Psoas muscle (tissue), 8 donors: ENCODE data around the gene SLIT3. TPM values are rescaled to one million over a fixed set of nuclear protein-coding genes. Genes with fewer than 3 reads are reported as not detected.

Experiments
- ATAC-seq, 4 donors: fragments of 200-7000 bp; cut with Tn5 transposase; one replicate each; pipeline ENCODE4 v1.9.1; 2020; ENCODE audit warnings: moderate library complexity in 3 of 4, mild to moderate bottlenecking in 2 of 4
- DNase-seq, 2 donors: peaks; one replicate each; pipeline ENCODE4 v3.0.0-alpha.2; 2020
- H3K27ac ChIP-seq: fragments of 200-600 bp; one replicate; pipeline ENCODE4 v1.8.0; 2022
- H3K27me3 ChIP-seq, 3 donors: fragments of 200-600 bp in 1 of 3; one replicate each; pipeline versions ENCODE4 v1.6.1 to v1.8.0; 2013 to 2022; ENCODE audit warnings: low read length in 2 of 3, mild to moderate bottlenecking in 2 of 3, moderate library complexity in 1 of 3; ENCODE audit not compliant: insufficient read depth in 3 of 3
- H3K36me3 ChIP-seq, 2 donors: fragments of 200-600 bp in 1 of 2; one replicate each; pipeline versions ENCODE4 v1.6.1 to v1.8.0; 2013 to 2022; ENCODE audit warnings: low read depth in 1 of 2, mild to moderate bottlenecking in 1 of 2, moderate library complexity in 1 of 2; ENCODE audit not compliant: insufficient read depth in 1 of 2
- H3K4me1 ChIP-seq: fragments of 200-600 bp; one replicate; pipeline ENCODE4 v1.8.0; 2022
- H3K4me3 ChIP-seq: fragments of 200-600 bp; one replicate; pipeline ENCODE4 v1.8.0; 2022; ENCODE audit warnings: mild to moderate bottlenecking
- H3K9me3 ChIP-seq: fragments of 200-600 bp; one replicate; pipeline ENCODE4 v1.8.0; 2022
- CTCF ChIP-seq: fragments of 200-600 bp; IDR thresholded peaks from one replicate; pipeline ENCODE4 v1.8.0; 2022; ENCODE audit warnings: antibody characterized with exemption
- WGBS, 3 donors: extraction: QIAGEN DNeasy Blood & Tissue Kit; methylation state at CpG; one replicate each; pipeline versions ENCODE4 v1.1.6 to v1.1.7; 2013; 5-methylcytosine and 5-hydroxymethylcytosine counted together
- intact Hi-C, 2 donors: fragments of 100-400 bp; cut with DNase I; formaldehyde crosslinking; loops; one replicate each; pipeline versions ENCODE4 v1.11.0 to v1.14.2; 2022
- polyA plus RNA-seq, 3 donors: library from polyadenylated mRNA; stranded (reverse); fragments of 200-250 nt; gene quantifications; one replicate each; pipeline ENCODE4 v1.2.3, GENCODE V29; 2013
- total RNA-seq, 4 donors: library from RNA; stranded (reverse); fragmentation: NEBNext Ultra II Directional in 2 of 4; extraction: Animal tissue kit (Norgen Biotek cat#: 25700) in 2 of 4; gene quantifications; one replicate each; pipeline versions ENCODE4 v1.2.1 to v1.2.4, GENCODE V29; 2021 to 2023
- donor health status: healthy with polysubstance abuse.
- donor health status: DM: no; HTN: no; CAD: no; lungs with moderate emphysema.
- donor health status: Bipolar disorder and iron deficiency.
- donor health status: healthy.
- donor health status: DM: yes; HTN: yes; CAD: no.
- donor health status: DM: no; HTN: no; CAD: no.
- donor health status: DM: no; HTN: no; CAD: no.
- donor health status: DM: yes; HTN: yes; CAD: no.

Gene SLIT3
- total and polyA plus RNA-seq, 7 donors, result 0.81 to 5.9 (median 2.1) TPM

DNA sequence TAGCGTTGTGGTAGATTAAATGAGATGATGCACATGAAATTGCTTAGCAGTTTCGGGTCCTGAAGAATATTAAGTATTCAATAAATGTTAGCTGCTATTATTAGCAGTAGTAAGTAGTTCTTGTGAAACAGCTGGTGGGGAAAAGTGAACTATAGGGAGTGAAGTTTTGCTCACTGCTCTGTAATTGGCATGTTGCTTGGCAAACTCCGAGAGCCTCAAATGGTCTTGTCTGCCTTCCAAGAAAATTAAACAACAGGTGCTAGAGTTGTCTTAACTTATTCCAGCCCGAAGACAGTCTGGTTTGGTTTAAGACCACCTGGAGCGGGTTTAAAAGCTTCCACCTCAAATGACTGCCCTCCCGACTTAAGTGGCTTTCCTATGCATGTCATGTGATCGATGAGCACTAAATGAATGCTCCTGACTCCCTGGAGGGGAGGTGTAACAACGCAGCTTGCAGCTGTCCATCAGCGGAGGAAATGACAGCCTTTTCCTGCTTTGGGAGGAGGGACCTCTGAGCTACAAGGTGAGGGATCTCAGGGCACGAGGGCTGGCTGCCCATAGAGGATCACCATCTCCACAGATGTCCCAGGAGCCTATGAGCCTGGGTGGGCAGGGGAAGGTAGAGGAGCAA, 518.9 kb downstream of the SLIT3 start:
- TF ChIP-seq CTCF, result no peak

DNA sequence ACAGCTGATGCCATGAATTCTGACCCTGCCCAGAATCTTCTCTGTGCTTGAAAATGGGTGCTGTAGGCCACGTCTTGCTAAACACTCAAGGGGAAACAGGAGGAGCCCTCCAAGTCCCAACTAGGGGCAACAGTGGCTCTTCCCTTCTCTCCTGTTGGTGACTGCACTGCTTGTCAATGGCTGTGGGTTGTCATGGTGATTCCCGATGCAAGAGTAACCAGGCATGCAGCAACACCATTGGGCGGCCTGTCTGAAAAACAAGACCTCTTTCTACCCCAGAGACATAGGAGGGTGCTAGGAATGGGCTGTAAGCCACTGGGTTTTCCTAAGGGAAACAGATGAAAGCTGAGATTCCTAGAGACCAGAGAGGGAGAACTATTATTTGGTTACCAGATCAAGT, 520.1 kb downstream of the SLIT3 start:
- H3K27ac ChIP-seq, result no peak overlapping the region
- WGBS, 3 donors, result 85 to 93% (median 89%) methylated on average over 3 of the region's 3 CpGs
- H3K9me3 ChIP-seq, result no peaks in the 10 kb centered on the region
- ATAC-seq (no peak), DNase-seq (no peak)
- intact Hi-C loops, result no loop called here
- TF ChIP-seq CTCF, result no peak
- peaks cover 0 to 3% (median 0%) of the 10 kb centered on the region in 3 donors for H3K27me3 ChIP-seq
- no peaks in the 10 kb centered on the region for H3K4me1 ChIP-seq
- H3K4me3 ChIP-seq, result no peak overlapping the region
- no peaks in the 10 kb centered on the region for H3K36me3 ChIP-seq

More for the DNA sequence above, 518.9 kb downstream of the SLIT3 start:
- Histone ChIP-seq H3K9me3 (no peaks in the 10 kb centered on the region), H3K4me1 (no peaks in the 10 kb centered on the region), H3K27ac (no peak overlapping the region), H3K36me3 (no peaks in the 10 kb centered on the region), H3K4me3 (no peak overlapping the region), H3K27me3 (peaks cover 0 to 3% (median 0%) of the 10 kb centered on the region in 3 donors)
- ATAC-seq (no peak), DNase-seq (no peak)
- 20 to 28% (median 27%) methylated on average over 10 of the region's 10 CpGs for WGBS, 3 donors
- intact Hi-C loops, result no loop called here

DNA sequence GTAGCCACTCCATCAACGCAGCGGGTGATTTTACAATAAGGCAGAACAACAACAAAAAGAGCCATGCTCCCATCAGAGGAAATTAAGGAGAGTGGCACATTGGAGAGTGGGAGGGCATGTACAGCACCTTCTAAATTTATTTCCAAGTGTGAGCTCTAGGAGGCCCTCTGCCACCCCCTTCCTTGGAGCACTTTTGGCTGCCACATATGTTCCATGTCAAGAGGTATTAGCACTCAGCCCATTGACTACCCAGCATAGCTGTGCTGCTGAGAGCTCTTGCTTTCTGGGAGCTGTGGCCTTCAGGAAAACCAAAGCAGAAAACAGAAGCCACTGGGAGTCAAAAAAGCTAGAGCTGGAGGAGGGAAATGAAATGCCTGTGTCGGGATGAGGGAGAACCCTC, 521.6 kb downstream of the SLIT3 start:
- no peak for ATAC-seq
- WGBS, 3 donors, result 81 to 93% (median 92%) methylated on average over 3 of the region's 3 CpGs
- H3K36me3 ChIP-seq, result no peaks in the 10 kb centered on the region

DNA sequence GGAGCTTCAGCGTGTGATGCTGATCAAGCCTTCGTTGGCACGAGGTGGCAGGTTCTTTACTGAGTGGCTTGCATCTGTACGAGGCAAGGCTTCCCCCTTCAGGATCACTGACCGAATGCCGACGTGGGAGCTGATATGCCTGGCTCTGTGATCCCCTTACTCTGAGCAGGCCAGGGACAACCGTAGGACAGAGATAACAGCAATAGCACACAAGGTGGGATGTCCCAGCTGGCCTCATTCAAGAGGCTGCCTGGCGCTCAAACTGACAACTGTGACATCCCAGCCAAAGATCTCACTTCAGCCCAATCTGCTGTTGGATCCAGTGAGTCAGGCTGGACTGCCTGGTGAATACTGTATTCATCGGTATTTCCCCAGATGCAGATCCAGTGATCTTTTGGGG, 522.4 kb downstream of the SLIT3 start:
- H3K4me3 ChIP-seq, result no peak overlapping the region
- H3K27ac ChIP-seq, result no peak overlapping the region
- intact Hi-C loops, result no loop called here
- DNase-seq (no peak), ATAC-seq (no peak)
- peaks cover 0 to 3% (median 0%) of the 10 kb centered on the region in 3 donors for H3K27me3 ChIP-seq
- no peaks in the 10 kb centered on the region for H3K4me1 ChIP-seq
- no peak for TF ChIP-seq CTCF
- H3K9me3 ChIP-seq, result no peaks in the 10 kb centered on the region
- 78 to 84% (median 84%) methylated on average over 10 of the region's 10 CpGs for whole genome bisulfite sequencing, 3 donors
- H3K36me3 ChIP-seq, result no peaks in the 10 kb centered on the region

More for the DNA sequence above, 521.6 kb downstream of the SLIT3 start:
- Histone ChIP-seq H3K27ac (no peak overlapping the region), H3K9me3 (no peaks in the 10 kb centered on the region), H3K4me1 (no peaks in the 10 kb centered on the region), H3K4me3 (no peak overlapping the region), H3K27me3 (peaks cover 0 to 3% (median 0%) of the 10 kb centered on the region in 3 donors)
- no peak for TF ChIP-seq CTCF
- DNase-seq, result no peak
- intact Hi-C loops, result no loop called here

DNA sequence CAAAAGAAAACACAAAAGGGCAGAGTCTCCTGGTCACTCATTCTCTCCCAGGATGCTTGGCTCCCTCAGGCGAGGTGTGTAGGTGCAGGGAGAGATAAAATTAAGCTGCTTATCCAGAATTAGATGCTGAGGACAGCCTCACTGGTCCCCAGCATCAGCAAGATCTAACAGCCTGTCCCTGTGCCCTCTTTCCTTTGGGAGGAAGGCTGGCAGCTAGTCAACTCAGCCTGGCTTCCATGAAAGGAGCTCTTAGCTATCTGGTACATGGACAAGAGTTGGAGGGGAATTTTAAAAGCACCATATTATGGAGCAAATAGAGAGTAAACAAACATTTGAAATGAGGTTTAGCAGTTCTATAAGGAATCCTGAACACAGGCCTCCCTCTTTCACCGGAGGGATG, 523.3 kb downstream of the SLIT3 start:
- no peaks in the 10 kb centered on the region for H3K27me3 ChIP-seq
- DNase-seq (no peak), ATAC-seq (no peak)
- intact Hi-C loops, result no loop called here
- H3K27ac ChIP-seq, result no peak overlapping the region
- TF ChIP-seq CTCF, result no peak
- WGBS, 3 donors, result 78 to 96% (median 86%) methylated on average over 2 of the region's 2 CpGs
- H3K36me3 ChIP-seq, result no peaks in the 10 kb centered on the region
- H3K4me3 ChIP-seq, result no peak overlapping the region
- H3K4me1 ChIP-seq, result no peaks in the 10 kb centered on the region
- no peaks in the 10 kb centered on the region for H3K9me3 ChIP-seq
